OCI-LY1 (cell line): ENCODE data around the gene FOXN3.

Experiments
- H2AFZ ChIP-seq: fragments of 200-600 bp; sonication (generic), shearing (Covaris generic); 2 replicates; pipeline ENCODE4 v1.6.0; 2014; ENCODE audit warnings: antibody characterized with exemption, mild to moderate bottlenecking, low read length
- H3F3A ChIP-seq: fragments of 200-600 bp; sonication (generic), shearing (Covaris generic); 2 replicates; pipeline ENCODE4 v1.6.0; 2014; ENCODE audit warnings: mild to moderate bottlenecking, antibody characterized with exemption, low read length, moderate library complexity; ENCODE audit not compliant: insufficient read depth
- H3K27ac ChIP-seq: fragments of 200-600 bp; sonication (generic); 2 replicates; pipeline ENCODE4 v1.5.1; 2014; ENCODE audit warnings: low read length, mixed run types, mild to moderate bottlenecking, low read depth; ENCODE audit not compliant: poor library complexity, severe bottlenecking
- H3K27me3 ChIP-seq: fragments of 200-600 bp; sonication (generic); 2 replicates; pipeline ENCODE4 v1.6.0; 2014; ENCODE audit warnings: antibody characterized with exemption, mild to moderate bottlenecking, low read length, moderate library complexity; ENCODE audit not compliant: insufficient read depth
- H3K36me3 ChIP-seq: fragments of 200-600 bp; sonication (generic); 2 replicates; pipeline ENCODE4 v1.6.1; 2014; ENCODE audit warnings: mild to moderate bottlenecking, antibody characterized with exemption, low read length, moderate library complexity, mixed read lengths; ENCODE audit not compliant: insufficient read depth
- H3K4me1 ChIP-seq: fragments of 200-600 bp; sonication (generic); 2 replicates; pipeline ENCODE4 v1.5.1; 2014; ENCODE audit warnings: mild to moderate bottlenecking, low read length, moderate library complexity; ENCODE audit not compliant: insufficient read depth, severe bottlenecking
- H3K4me2 ChIP-seq: fragments of 200-600 bp; sonication (generic), shearing (Covaris generic); 2 replicates; pipeline ENCODE4 v1.6.1; 2014; ENCODE audit warnings: low read length
- H3K4me3 ChIP-seq: fragments of 200-600 bp; sonication (generic); 2 replicates; pipeline ENCODE4 v1.5.1; 2014; ENCODE audit warnings: low read length, low read depth, mild to moderate bottlenecking, mixed read lengths; ENCODE audit not compliant: poor library complexity, severe bottlenecking
- H3K79me2 ChIP-seq: fragments of 200-600 bp; shearing (Covaris generic); 2 replicates; pipeline ENCODE4 v1.6.1; 2016; ENCODE audit warnings: mixed run types, low read length, mixed read lengths; ENCODE audit not compliant: insufficient read depth
- H3K9ac ChIP-seq: fragments of 200-600 bp; sonication (generic), shearing (Covaris generic); 2 replicates; pipeline ENCODE4 v1.6.1; 2014; ENCODE audit warnings: mild to moderate bottlenecking, low read length, mixed read lengths
- H3K9me2 ChIP-seq: fragments of 200-600 bp; sonication (generic), shearing (Covaris generic); 2 replicates; pipeline ENCODE4 v1.6.1; 2014; ENCODE audit warnings: low read depth, mild to moderate bottlenecking, low read length, mixed read lengths
- H3K9me3 ChIP-seq: fragments of 200-600 bp; shearing (Covaris generic); 2 replicates; pipeline ENCODE4 v1.6.1; 2014; ENCODE audit warnings: low read length, mixed read lengths
- H4K20me1 ChIP-seq: fragments of 200-600 bp; sonication (generic), shearing (Covaris generic); 2 replicates; pipeline ENCODE4 v1.6.0; 2016; ENCODE audit warnings: mild to moderate bottlenecking, low read length; ENCODE audit not compliant: insufficient read depth
- CTCF ChIP-seq: fragments of 200-600 bp; sonication (generic), shearing (Covaris generic); IDR thresholded peaks from 2 replicates; pipeline ENCODE4 v1.5.1; 2017; ENCODE audit warnings: mild to moderate bottlenecking, antibody characterized with exemption, low read length, moderate library complexity, mixed read lengths
- EZH2 ChIP-seq: fragments of 200-600 bp; sonication (generic), shearing (Covaris generic); IDR thresholded peaks from 2 replicates; pipeline ENCODE4 v1.8.0; 2017; ENCODE audit warnings: borderline replicate concordance, mixed run types, mild to moderate bottlenecking, antibody characterized with exemption, low read length, moderate library complexity, mixed read lengths

Gene FOXN3

DNA sequence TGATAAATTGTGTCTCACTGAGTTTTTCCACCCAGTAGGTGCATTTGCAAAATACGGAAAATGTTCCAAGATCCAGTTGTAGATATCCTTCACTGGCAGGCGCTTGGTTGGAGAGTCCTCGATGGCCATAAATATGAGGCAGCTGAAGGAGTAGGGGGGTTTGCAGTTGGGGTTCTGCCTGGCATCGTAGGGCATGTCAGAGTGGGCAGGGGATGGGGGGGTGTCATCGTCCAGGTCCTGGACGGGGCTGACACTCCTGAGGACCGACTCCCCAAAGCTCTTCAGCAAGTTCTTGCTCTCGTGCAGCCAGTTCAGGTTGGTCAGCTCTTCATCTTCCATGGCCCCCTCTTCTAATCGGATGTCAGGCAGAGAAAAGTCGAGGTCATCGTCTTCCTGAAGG lies 5.1 kb downstream of the FOXN3 start:
- no peak overlapping the region for H3K4me2 ChIP-seq
- H3K36me3 ChIP-seq: peaks cover 38% of the 10 kb centered on the region
- H3K27me3 ChIP-seq: no peaks in the 10 kb centered on the region
- H3K9ac ChIP-seq: no peak overlapping the region
- H3K79me2 ChIP-seq: peaks cover 62% of the 10 kb centered on the region
- H3K9me2 ChIP-seq: no peaks in the 10 kb centered on the region
- TF ChIP-seq CTCF: no peak
- TF ChIP-seq EZH2: no peak
- H3K9me3 ChIP-seq: no peaks in the 10 kb centered on the region
- H3F3A ChIP-seq: no peaks in the 10 kb centered on the region
- H4K20me1 ChIP-seq: no peaks in the 10 kb centered on the region
- H3K4me1 ChIP-seq: peaks cover 58% of the 10 kb centered on the region
- H2AFZ ChIP-seq: no peak overlapping the region
- H3K27ac ChIP-seq: no peak overlapping the region
- H3K4me3 ChIP-seq: no peak overlapping the region

GRCh38 chr14:89409961-89410360 lies 7.1 kb downstream of the FOXN3 start:
- H3K4me2 ChIP-seq: peak overlapping the region; percentile 81
- H2AFZ ChIP-seq: no peak overlapping the region
- TF ChIP-seq EZH2 (no peak), CTCF (no peak)
- peaks cover 57% of the 10 kb centered on the region for H3K36me3 ChIP-seq
- H3K9me3 ChIP-seq: no peaks in the 10 kb centered on the region
- peak overlapping the region; percentile 82 for H3K27ac ChIP-seq
- H3K9me2 ChIP-seq: no peaks in the 10 kb centered on the region
- peak overlapping the region; percentile 52 for H3K4me3 ChIP-seq
- peaks cover 68% of the 10 kb centered on the region for H3K79me2 ChIP-seq
- H3K4me1 ChIP-seq: peaks cover 55% of the 10 kb centered on the region
- no peaks in the 10 kb centered on the region for H3F3A ChIP-seq
- peak overlapping the region; percentile 60 for H3K9ac ChIP-seq
- H4K20me1 ChIP-seq: no peaks in the 10 kb centered on the region
- no peaks in the 10 kb centered on the region for H3K27me3 ChIP-seq

- Histone ChIP-seq H3K27me3 (no peaks in the 10 kb centered on the region), H3K79me2 (peaks cover 68% of the 10 kb centered on the region), H3K9me3 (no peaks in the 10 kb centered on the region), H3K27ac (peak overlapping the region; percentile 82), H3K4me3 (peak overlapping the region; percentile 52), H3K9ac (peak overlapping the region; percentile 60; the same call in 1 of the 2 replicates), H3K4me2 (peak overlapping the region; percentile 81), H3F3A (no peaks in the 10 kb centered on the region), H2AFZ (no peak overlapping the region), H3K36me3 (peaks cover 59% of the 10 kb centered on the region), H3K4me1 (peaks cover 51% of the 10 kb centered on the region), H3K9me2 (no peaks in the 10 kb centered on the region), H4K20me1 (no peaks in the 10 kb centered on the region)
- TF ChIP-seq EZH2: no peak
- TF ChIP-seq CTCF: no peak
These were observed 7.9 kb downstream of the FOXN3 start for GRCh38 chr14:89408907-89409700.
